ENCODE data around the gene MEGF8. TPM values are rescaled to one million over a fixed set of nuclear protein-coding genes. Genes with fewer than 3 reads are reported as not detected.

Gene MEGF8
- total RNA-seq, 1 donor from 2014 or later, result 113 TPM

- no peak for DNase-seq (ENCODE audit: low read depth)
Observed at GRCh38 chr19:42419309-42419708, 93.9 kb downstream of the MEGF8 start.

GRCh38 chr19:42420055-42420544 lies 94.7 kb downstream of the MEGF8 start:
- no peak for DNase-seq (ENCODE audit: low read depth)

- no peak for DNase-seq (ENCODE audit: low read depth)
Observed at GRCh38 chr19:42421101-42421500, 95.7 kb downstream of the MEGF8 start.

GRCh38 chr19:42421591-42422031 lies 96.2 kb downstream of the MEGF8 start:
- no peak for DNase-seq (ENCODE audit: low read depth)

- no peak for DNase-seq (ENCODE audit: low read depth)
Observed at GRCh38 chr19:42422092-42422900, 96.9 kb downstream of the MEGF8 start.

GRCh38 chr19:42422901-42423461 lies 97.5 kb downstream of the MEGF8 start:
- DNase-seq (ENCODE audit: low read depth), result no peak

GRCh38 chr19:42423462-42424344 lies 98.3 kb downstream of the MEGF8 start:
- peak; percentile 82 for DNase-seq (ENCODE audit: low read depth)

DNA sequence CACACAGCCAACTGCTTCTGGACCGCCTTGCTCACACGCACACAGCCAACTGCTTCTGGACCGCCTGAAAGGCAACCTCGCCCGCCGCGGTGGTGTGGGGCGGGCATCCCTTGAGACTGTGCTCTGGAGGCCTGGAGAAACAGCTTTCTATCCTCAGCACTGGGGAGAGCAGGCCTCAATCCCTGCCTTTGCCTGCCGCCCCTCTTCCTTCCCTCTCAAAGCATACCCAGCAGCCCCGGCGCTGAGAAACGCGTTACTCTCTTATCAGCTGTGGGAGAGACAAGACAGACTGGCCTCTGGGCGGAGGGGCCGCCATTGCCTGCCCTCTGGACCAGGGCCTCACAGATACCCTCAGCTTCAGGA lies 98.9 kb downstream of the MEGF8 start:
- DNase-seq (ENCODE audit: low read depth), result no peak

- no peak for DNase-seq (ENCODE audit: low read depth)
Observed at GRCh38 chr19:42424712-42425131, 99.3 kb downstream of the MEGF8 start.

GRCh38 chr19:42426643-42427042 lies 101.2 kb downstream of the MEGF8 start:
- DNase-seq (ENCODE audit: low read depth), result no peak

DNA sequence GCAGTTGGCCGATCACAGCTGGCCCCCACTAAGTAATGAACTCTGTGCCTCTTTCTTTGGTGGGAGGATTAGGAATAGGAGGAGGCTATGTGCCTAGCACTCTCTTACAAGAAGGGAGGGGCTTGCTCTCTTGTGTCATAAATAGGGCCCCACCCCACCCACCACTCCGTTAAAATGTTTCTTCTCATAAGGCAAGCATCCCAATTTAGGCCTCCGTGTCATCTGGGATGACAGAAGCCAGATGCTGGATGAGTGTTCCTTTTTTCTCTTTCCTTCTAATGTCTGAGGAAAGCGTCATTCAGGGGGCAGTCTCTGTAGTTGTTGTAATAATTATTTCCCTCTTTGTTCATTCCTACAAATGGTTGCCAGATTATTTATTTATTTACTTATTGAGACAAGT lies 101.9 kb downstream of the MEGF8 start, which contains the start of gene LIPE:
Gene LIPE (minus strand): TSS at position 76 of the 400 bp plus-strand sequence. CDS start 239 bp downstream, outside the sequence.
- DNase-seq (ENCODE audit: low read depth), result no peak

Other genes starting within 250 kb of the MEGF8 start
- gene ZNF574, start 249.5 kb upstream of the MEGF8 start, total RNA-seq, result 9.6 and 20.5 TPM in 2 replicates
- gene POU2F2, start 193.2 kb upstream of the MEGF8 start, total RNA-seq, result 0.25 TPM in 1 of 2 replicates, not detected in the other
- 17.9 and 25.2 TPM in 2 replicates for gene DEDD2, start 108.0 kb upstream of the MEGF8 start, total RNA-seq
- gene ZNF526, start 105.3 kb upstream of the MEGF8 start, total RNA-seq, result 7.1 and 11.4 TPM in 2 replicates
- 12.9 and 44.8 TPM in 2 replicates for gene GSK3A, start 83.0 kb upstream of the MEGF8 start, total RNA-seq
- gene ERF, start 70.5 kb upstream of the MEGF8 start, total RNA-seq, result 15.5 and 23.2 TPM in 2 replicates
- 9.0 and 67.9 TPM in 2 replicates for gene CIC, start 56.4 kb upstream of the MEGF8 start, total RNA-seq
- gene PRR19, start 23.5 kb upstream of the MEGF8 start, total RNA-seq, result 0.65 TPM in 1 of 2 replicates, not detected in the other
- gene PAFAH1B3, start 23.0 kb upstream of the MEGF8 start, total RNA-seq, result 45.9 and 75.4 TPM in 2 replicates
- gene TMEM145, start 12.3 kb upstream of the MEGF8 start, total RNA-seq, result not detected in 2 replicates
- gene CNFN, start 64.7 kb downstream of the MEGF8 start, total RNA-seq, result not detected in 2 replicates
- gene LIPE, start 101.8 kb downstream of the MEGF8 start, total RNA-seq, result 1.2 and 1.4 TPM in 2 replicates
- gene CXCL17, start 117.3 kb downstream of the MEGF8 start, total RNA-seq, result not detected in 2 replicates
- gene CEACAM1, start 202.8 kb downstream of the MEGF8 start, total RNA-seq, result 0.30 and 0.69 TPM in 2 replicates